Parathyroid adenoma (tissue), 2 donors: ENCODE measurements around the gene NFIX.

Source experiments
- H2AFZ ChIP-seq: fragments of 300-600 bp; sonication (generic); one replicate; pipeline ENCODE4 v1.7.0; 2017; ENCODE audit warnings: antibody characterized with exemption, mild to moderate bottlenecking
- H3K27ac ChIP-seq: fragments of 300-600 bp; sonication (generic); one replicate; pipeline ENCODE4 v1.7.0; 2017
- H3K27me3 ChIP-seq: fragments of 300-600 bp; sonication (generic); one replicate; pipeline ENCODE4 v1.7.0; 2017; ENCODE audit warnings: low read length; ENCODE audit not compliant: control insufficient read depth, insufficient read depth
- H3K36me3 ChIP-seq: fragments of 300-600 bp; sonication (generic); one replicate; pipeline ENCODE4 v1.7.0; 2017; ENCODE audit warnings: low read length; ENCODE audit not compliant: control insufficient read depth, insufficient read depth
- H3K4me1 ChIP-seq: fragments of 300-600 bp; sonication (generic); one replicate; pipeline ENCODE4 v1.7.0; 2017; ENCODE audit warnings: control low read depth
- H3K4me2 ChIP-seq: fragments of 300-600 bp; sonication (generic); one replicate; pipeline ENCODE4 v1.7.0; 2017; ENCODE audit warnings: low read length
- H3K4me3 ChIP-seq: fragments of 300-600 bp; sonication (generic); one replicate; pipeline ENCODE4 v1.7.0; 2017; ENCODE audit warnings: low read depth, low read length
- H3K79me2 ChIP-seq: fragments of 300-600 bp; sonication (generic); one replicate; pipeline ENCODE4 v1.7.0; 2017; ENCODE audit warnings: control low read depth
- H3K9ac ChIP-seq: fragments of 300-600 bp; sonication (generic); one replicate; pipeline ENCODE4 v1.7.0; 2017; ENCODE audit warnings: mild to moderate bottlenecking
- H3K9me3 ChIP-seq: fragments of 300-600 bp; sonication (generic); one replicate; pipeline ENCODE4 v1.7.0; 2017; ENCODE audit warnings: low read length; ENCODE audit not compliant: control insufficient read depth
- TF ChIP-seq, protein P1 (sequence below): fragments of 300-600 bp; sonication (generic); IDR thresholded peaks from one replicate; pipeline ENCODE4 v1.7.0; 2017; ENCODE audit warnings: antibody characterized with exemption, mild to moderate bottlenecking
- donor health status: primary hyperparathyroidism.

NFIX gene

GRCh38 chr19:13017306-13018034 lies 22.2 kb downstream of the NFIX start:
- Histone ChIP-seq H3K4me3 (no peak overlapping the region), H3K4me1 (no peaks in the 10 kb centered on the region), H3K27me3 (no peaks in the 10 kb centered on the region), H3K36me3 (no peaks in the 10 kb centered on the region), H3K9me3 (no peaks in the 10 kb centered on the region), H3K4me2 (peak overlapping the region; percentile 25), H3K27ac (no peak overlapping the region), H2AFZ (no peak overlapping the region), H3K9ac (no peak overlapping the region), H3K79me2 (peaks cover 3% of the 10 kb centered on the region)
- TF ChIP-seq, protein P1, sequence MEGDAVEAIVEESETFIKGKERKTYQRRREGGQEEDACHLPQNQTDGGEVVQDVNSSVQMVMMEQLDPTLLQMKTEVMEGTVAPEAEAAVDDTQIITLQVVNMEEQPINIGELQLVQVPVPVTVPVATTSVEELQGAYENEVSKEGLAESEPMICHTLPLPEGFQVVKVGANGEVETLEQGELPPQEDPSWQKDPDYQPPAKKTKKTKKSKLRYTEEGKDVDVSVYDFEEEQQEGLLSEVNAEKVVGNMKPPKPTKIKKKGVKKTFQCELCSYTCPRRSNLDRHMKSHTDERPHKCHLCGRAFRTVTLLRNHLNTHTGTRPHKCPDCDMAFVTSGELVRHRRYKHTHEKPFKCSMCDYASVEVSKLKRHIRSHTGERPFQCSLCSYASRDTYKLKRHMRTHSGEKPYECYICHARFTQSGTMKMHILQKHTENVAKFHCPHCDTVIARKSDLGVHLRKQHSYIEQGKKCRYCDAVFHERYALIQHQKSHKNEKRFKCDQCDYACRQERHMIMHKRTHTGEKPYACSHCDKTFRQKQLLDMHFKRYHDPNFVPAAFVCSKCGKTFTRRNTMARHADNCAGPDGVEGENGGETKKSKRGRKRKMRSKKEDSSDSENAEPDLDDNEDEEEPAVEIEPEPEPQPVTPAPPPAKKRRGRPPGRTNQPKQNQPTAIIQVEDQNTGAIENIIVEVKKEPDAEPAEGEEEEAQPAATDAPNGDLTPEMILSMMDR: no peak

- Histone ChIP-seq H3K27ac (peak overlapping the region; percentile 5), H3K36me3 (no peaks in the 10 kb centered on the region), H3K9me3 (no peaks in the 10 kb centered on the region), H3K79me2 (peaks cover 3% of the 10 kb centered on the region), H3K27me3 (no peaks in the 10 kb centered on the region), H2AFZ (no peak overlapping the region), H3K9ac (no peak overlapping the region), H3K4me3 (no peak overlapping the region), H3K4me2 (peak overlapping the region; percentile 25), H3K4me1 (no peaks in the 10 kb centered on the region)
- TF ChIP-seq, protein P1: no peak
Observed at GRCh38 chr19:13018035-13018914, 23.0 kb downstream of the NFIX start.

DNA sequence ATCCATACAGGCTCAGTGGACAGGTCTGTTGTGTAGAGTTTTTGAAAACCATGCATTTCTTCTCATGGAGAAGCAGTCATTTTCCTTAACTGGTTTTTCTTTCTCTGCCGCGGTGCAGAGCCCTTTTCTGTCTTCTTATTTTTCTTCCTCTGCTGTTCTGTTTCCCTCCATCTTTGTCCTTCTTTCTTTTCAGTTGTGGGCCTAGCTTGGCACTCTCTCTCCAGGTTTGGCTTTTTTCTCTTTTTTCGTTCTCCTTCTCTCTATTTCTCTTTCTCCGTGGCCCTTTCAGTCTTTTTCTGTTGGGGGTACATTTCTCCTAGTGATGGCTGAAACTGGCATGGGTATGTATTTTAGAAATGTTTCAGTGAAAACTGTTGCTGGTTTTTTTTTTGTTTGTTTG lies 24.1 kb downstream of the NFIX start:
- Histone ChIP-seq H3K9me3 (no peaks in the 10 kb centered on the region), H3K4me2 (no peak overlapping the region), H3K27me3 (no peaks in the 10 kb centered on the region), H3K9ac (no peak overlapping the region), H3K36me3 (no peaks in the 10 kb centered on the region), H3K79me2 (no peaks in the 10 kb centered on the region), H3K27ac (no peak overlapping the region), H2AFZ (no peak overlapping the region), H3K4me1 (no peaks in the 10 kb centered on the region), H3K4me3 (no peak overlapping the region)
- TF ChIP-seq, protein P1: no peak

DNA sequence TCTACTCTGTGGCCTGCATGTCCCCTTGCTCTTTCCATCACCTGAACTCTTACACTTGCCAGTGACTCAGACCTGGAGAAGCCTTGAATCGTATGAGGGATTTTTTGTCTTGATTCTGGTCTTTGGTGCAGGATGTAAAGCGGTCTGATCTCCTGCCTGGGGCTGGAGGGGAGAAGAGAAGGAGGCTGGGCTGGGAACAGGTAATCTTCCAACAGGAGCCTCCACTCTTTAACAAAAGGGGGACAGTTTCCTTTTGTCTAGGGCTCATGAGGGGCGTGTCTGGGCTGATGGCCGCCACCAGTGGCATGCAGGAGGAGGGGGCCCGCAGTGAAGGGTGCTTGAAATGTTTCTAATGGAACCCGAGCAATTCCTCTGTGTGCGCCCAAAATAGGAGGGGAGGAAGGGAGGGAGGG lies 24.7 kb downstream of the NFIX start:
- Histone ChIP-seq H3K27ac (no peak overlapping the region), H3K9me3 (no peaks in the 10 kb centered on the region), H3K9ac (no peak overlapping the region), H3K27me3 (no peaks in the 10 kb centered on the region), H3K4me1 (no peaks in the 10 kb centered on the region), H3K4me2 (no peak overlapping the region), H2AFZ (no peak overlapping the region), H3K36me3 (no peaks in the 10 kb centered on the region), H3K4me3 (no peak overlapping the region), H3K79me2 (no peaks in the 10 kb centered on the region)
- TF ChIP-seq, protein P1: no peak
